AG04449 (cell line): ENCODE results near the gene UBE2V1.
A peak's percentile ranks its signal among the peaks of the same experiment; 100 is the strongest.

Experiments used
- CTCF ChIA-PET: fragments of 350-600 bp; formaldehyde crosslinking; extraction: SDS; loops from one replicate; lab custom pipeline; 2021; ENCODE audit warnings: antibody characterized with exemption; lab: Yijun Ruan, JAX
- POLR2A ChIA-PET: fragments of 400-600, 350-600 bp; formaldehyde crosslinking; extraction: SDS; loops from one replicate; lab custom pipeline; 2020; ENCODE audit warnings: antibody characterized with exemption, inconsistent platforms; lab: Yijun Ruan, JAX
- DNase-seq: peaks from one replicate; pipeline ENCODE4 v3.0.0-alpha.2; 2010; ENCODE audit warnings: low read depth, low spot score
- H3K4me3 ChIP-seq: 2 replicates; pipeline ENCODE4 v1.5.1; 2011; ENCODE audit warnings: low read depth, mild to moderate bottlenecking, control low read depth, low read length
- CTCF ChIP-seq: IDR thresholded peaks from one replicate; pipeline ENCODE4 v1.5.1; 2011; ENCODE audit warnings: mild to moderate bottlenecking, moderate library complexity, low read length, control low read depth, inconsistent platforms; ENCODE audit not compliant: insufficient read depth; ENCODE audit errors: missing control alignments

The UBE2V1 gene

GRCh38 chr20:50151034-50151743 is 38.2 kb upstream of the UBE2V1 start:
- H3K4me3 ChIP-seq, result peak overlapping the region; percentile 2

GRCh38 chr20:50149481-50150254 is 36.7 kb upstream of the UBE2V1 start:
- POLR2A ChIA-PET, result interaction anchor here (0.6 kb wide), 1 partner anchor 15 kb away, joined by 3 read pairs; no protein-coding TSS in a partner anchor
- H3K4me3 ChIP-seq, result no peak overlapping the region
- DNase-seq, result no peak
- TF ChIP-seq CTCF, result no peak
- CTCF ChIA-PET, result interaction anchor here (1.1 to 2.5 kb wide), 4 partner anchors 15 to 31 kb away, joined by 3 to 8 read pairs (median 4); no protein-coding TSS in a partner anchor

More at GRCh38 chr20:50151034-50151743, 38.2 kb upstream of the UBE2V1 start:
- TF ChIP-seq CTCF, result no peak
- DNase-seq, result no peak
- ChIA-PET POLR2A (no interaction called here), CTCF (interaction anchor here (1.1 to 2.5 kb wide), 3 partner anchors 17 to 30 kb away, joined by 3 to 8 read pairs (median 4); no protein-coding TSS in a partner anchor)

- TF ChIP-seq CTCF, result no peak
- CTCF ChIA-PET, result interaction anchor here (0.9 to 1.4 kb wide), 7 partner anchors 12 to 168 kb away, joined by 3 to 8 read pairs (median 3); no protein-coding TSS in a partner anchor
- POLR2A ChIA-PET, result no interaction called here
- no peak for DNase-seq
- H3K4me3 ChIP-seq, result no peak overlapping the region
Observed at GRCh38 chr20:50146732-50147662, 34.0 kb upstream of the UBE2V1 start.

- CTCF ChIA-PET, result interaction anchor here (1.3 kb wide), 1 partner anchor 11 kb away, joined by 3 read pairs; no protein-coding TSS in a partner anchor
- POLR2A ChIA-PET, result no interaction called here
- no peak for DNase-seq
- no peak for TF ChIP-seq CTCF
- no peak overlapping the region for H3K4me3 ChIP-seq
Observed at GRCh38 chr20:50146214-50146613, 33.3 kb upstream of the UBE2V1 start.

GRCh38 chr20:50145566-50145965 is 32.6 kb upstream of the UBE2V1 start:
- ChIA-PET CTCF (interaction anchor here (1.7 kb wide), 1 partner anchor 8 kb away, joined by 4 read pairs; the partner anchor contains the start of gene PEDS1), POLR2A (interaction anchor here (0.9 to 1.8 kb wide), 2 partner anchors 21 to 30 kb away, joined by 4 read pairs; no protein-coding TSS in a partner anchor)
- H3K4me3 ChIP-seq, result no peak overlapping the region
- DNase-seq, result no peak
- TF ChIP-seq CTCF, result no peak
